ENCODE data around the gene TJP2.

- TF ChIP-seq MAX (IDR thresholded peaks at IDR 0.05; ENCODE audit: low read depth, low read length) (no peak), CTCF (IDR thresholded peaks at IDR 0.05 in 2 of 3, conservative IDR thresholded peaks at IDR 0.05 in 1 of 3; ENCODE audit: control insufficient read depth in 2 of 3, extremely low read depth in 1 of 3, insufficient read depth in 1 of 3, low read depth in 3 of 3, low read length in 3 of 3) (no peak)
Measured at GRCh38 chr9:69234683-69235082, 60.6 kb downstream of the TJP2 start.

All from GM12878 (cell line).